SH-SY5Y (cell line): Measurements from ENCODE around the gene ARF3.

Experiments used
- GATA2 ChIP-seq: IDR thresholded peaks from 2 replicates; pipeline ENCODE4 v1.6.1; 2011; ENCODE audit warnings: mild to moderate bottlenecking, low read depth, low read length
- GATA3 ChIP-seq: IDR thresholded peaks from 2 replicates; pipeline ENCODE4 v1.6.1; 2011; ENCODE audit warnings: low read depth, mild to moderate bottlenecking, low read length, moderate library complexity

DNA sequence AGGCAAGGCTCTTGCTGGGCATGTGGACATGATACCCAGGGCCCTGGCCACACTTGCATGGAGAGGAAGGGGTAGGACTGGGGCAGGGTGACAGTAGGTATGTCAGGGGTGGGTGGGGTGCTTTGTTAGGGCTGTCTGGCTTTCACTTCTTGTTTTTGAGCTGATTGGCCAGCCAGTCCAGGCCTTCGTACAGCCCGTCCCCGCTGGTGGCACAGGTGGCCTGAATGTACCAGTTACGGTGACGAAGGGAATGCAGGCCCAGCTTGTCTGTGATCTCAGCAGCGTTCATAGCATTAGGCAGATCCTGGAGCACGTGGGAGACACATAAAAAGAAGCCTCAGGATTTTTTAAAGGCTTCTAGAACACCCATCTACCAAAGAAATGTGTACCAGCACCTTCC, 18.5 kb downstream of the ARF3 start:
- no peak for TF ChIP-seq GATA3
- no peak for TF ChIP-seq GATA2
